Mesenchymal stem cell (in vitro differentiated cells and primary cell): ENCODE measurements around the gene TDRD1.
A peak's percentile ranks its signal among the peaks of the same experiment; 100 is the strongest.
"Not testable (repeated sequence)": the region's sequence is repeated elsewhere in the genome, so short reads cannot be mapped to it uniquely, and the experiment has no call there.

ENCODE experiments used
- DNase-seq: peaks from one replicate; pipeline ENCODE4 v3.0.0-alpha.2; 2013
- H2AFZ ChIP-seq: one replicate; pipeline ENCODE4 v1.6.1; 2013; ENCODE audit warnings: low read depth, mild to moderate bottlenecking, control low read depth, inconsistent platforms, low read length, moderate library complexity
- H2AK5ac ChIP-seq: 2 replicates; pipeline ENCODE4 v1.6.1; 2013; ENCODE audit warnings: low read length, moderate library complexity, mild to moderate bottlenecking, inconsistent platforms; ENCODE audit not compliant: severe bottlenecking
- H2BK120ac ChIP-seq: one replicate; pipeline ENCODE4 v1.6.1; 2013; ENCODE audit warnings: low read depth, mild to moderate bottlenecking, inconsistent platforms, low read length, moderate library complexity
- H2BK12ac ChIP-seq, 2 experiments: one replicate each; pipeline ENCODE4 v1.6.1; 2013; ENCODE audit warnings: inconsistent platforms in 2 of 2, low read length in 2 of 2, mild to moderate bottlenecking in 2 of 2, moderate library complexity in 2 of 2, control low read depth in 1 of 2
- H2BK15ac ChIP-seq: one replicate; pipeline ENCODE4 v1.6.1; 2013; ENCODE audit warnings: mild to moderate bottlenecking, low read depth, inconsistent platforms; ENCODE audit not compliant: poor library complexity, severe bottlenecking
- H2BK5ac ChIP-seq: 2 replicates; pipeline ENCODE4 v1.6.1; 2013; ENCODE audit warnings: low read depth, mild to moderate bottlenecking, low read length, control low read depth, inconsistent platforms; ENCODE audit not compliant: poor library complexity, severe bottlenecking
- H3K14ac ChIP-seq, 2 experiments: one replicate each; pipeline ENCODE4 v1.6.1; 2013; ENCODE audit warnings: inconsistent platforms in 2 of 2, low read length in 2 of 2, control low read depth in 1 of 2, mild to moderate bottlenecking in 1 of 2, moderate library complexity in 1 of 2
- H3K18ac ChIP-seq, 2 experiments: one replicate each; pipeline ENCODE4 v1.6.1; 2013; ENCODE audit warnings: inconsistent platforms in 2 of 2, low read length in 2 of 2, control low read depth in 1 of 2, low read depth in 1 of 2, mild to moderate bottlenecking in 1 of 2
- H3K23ac ChIP-seq, 2 experiments: one replicate each; pipeline ENCODE4 v1.6.1; 2013; ENCODE audit warnings: inconsistent platforms in 2 of 2, low read length in 2 of 2, mild to moderate bottlenecking in 2 of 2, moderate library complexity in 2 of 2, control low read depth in 1 of 2
- H3K27ac ChIP-seq: 2 replicates; pipeline ENCODE4 v1.5.1; 2013; ENCODE audit warnings: mild to moderate bottlenecking, moderate library complexity, low read length, control low read depth, inconsistent platforms; ENCODE audit not compliant: poor library complexity, severe bottlenecking
- H3K27me3 ChIP-seq, 2 experiments: 2 replicates each; pipeline versions ENCODE4 v1.6.1 to v1.7.0; 2013; ENCODE audit warnings: low read length in 2 of 2, mild to moderate bottlenecking in 2 of 2, moderate library complexity in 2 of 2, control low read depth in 1 of 2, inconsistent platforms in 1 of 2; ENCODE audit not compliant: control insufficient read depth in 1 of 2, insufficient read depth in 1 of 2
- H3K36me3 ChIP-seq, 2 experiments: 2 replicates each; pipeline versions ENCODE4 v1.6.1 to v1.7.0; 2013; ENCODE audit warnings: low read length in 2 of 2, control low read depth in 1 of 2, inconsistent platforms in 1 of 2, low read depth in 1 of 2, mild to moderate bottlenecking in 1 of 2; ENCODE audit not compliant: insufficient read depth in 2 of 2, control insufficient read depth in 1 of 2
- H3K4ac ChIP-seq, 2 experiments: one replicate each; pipeline ENCODE4 v1.6.1; 2013; ENCODE audit warnings: inconsistent platforms in 2 of 2, low read length in 2 of 2, mild to moderate bottlenecking in 2 of 2, moderate library complexity in 2 of 2, control low read depth in 1 of 2, low read depth in 1 of 2
- H3K4me1 ChIP-seq: 2 replicates; pipeline ENCODE4 v1.6.1; 2013; ENCODE audit warnings: low read depth, low read length, control low read depth; ENCODE audit not compliant: control insufficient read depth, insufficient read depth
- H3K4me2 ChIP-seq: 2 replicates; pipeline ENCODE4 v1.6.1; 2013; ENCODE audit warnings: low read length, mild to moderate bottlenecking, inconsistent platforms; ENCODE audit not compliant: poor library complexity, severe bottlenecking
- H3K4me3 ChIP-seq, 2 experiments: 2 replicates each; pipeline versions ENCODE4 v1.5.1 to v1.7.0; 2013; ENCODE audit warnings: low read length in 2 of 2, mild to moderate bottlenecking in 2 of 2, control low read depth in 1 of 2, low read depth in 1 of 2; ENCODE audit not compliant: insufficient read depth in 1 of 2
- H3K79me1 ChIP-seq: replicated peaks from 2 replicates; pipeline ENCODE4 v1.6.1; 2013; ENCODE audit warnings: mild to moderate bottlenecking, control low read depth, low read length, inconsistent platforms; ENCODE audit not compliant: poor library complexity, severe bottlenecking
- H3K9ac ChIP-seq: 2 replicates; pipeline ENCODE4 v1.7.0; 2013; ENCODE audit warnings: mild to moderate bottlenecking, low read length, moderate library complexity
- H3K9me3 ChIP-seq: 2 replicates; pipeline ENCODE4 v1.7.0; 2013; ENCODE audit warnings: mild to moderate bottlenecking, low read length; ENCODE audit not compliant: control insufficient read depth
- H4K8ac ChIP-seq: one replicate; pipeline ENCODE4 v1.6.1; 2013; ENCODE audit warnings: inconsistent platforms, mild to moderate bottlenecking, low read length, moderate library complexity
- H4K91ac ChIP-seq: one replicate; pipeline ENCODE4 v1.6.1; 2013; ENCODE audit warnings: mild to moderate bottlenecking, low read length, inconsistent platforms
- WGBS: methylation state at CpG from one replicate; pipeline ENCODE4 v1.1.7; 2013; ENCODE audit warnings: mixed read lengths; 5-methylcytosine and 5-hydroxymethylcytosine counted together

TDRD1 gene

GRCh38 chr10:114140036-114140435 is 39.1 kb upstream of the TDRD1 start:
- no peak overlapping the region for H2AFZ ChIP-seq
- no peak overlapping the region for H3K18ac ChIP-seq
- no peak overlapping the region for H3K27ac ChIP-seq
- H3K9me3 ChIP-seq: no peaks in the 10 kb centered on the region
- no peak overlapping the region for H2BK15ac ChIP-seq
- no peak overlapping the region for H2BK12ac ChIP-seq
- H4K8ac ChIP-seq: no peak overlapping the region
- H3K4me1 ChIP-seq: no peaks in the 10 kb centered on the region
- no peaks in the 10 kb centered on the region for H3K27me3 ChIP-seq
- peaks cover 17 to 62% of the 10 kb centered on the region in 2 experiments for H3K36me3 ChIP-seq
- H2BK5ac ChIP-seq: no peak overlapping the region
- H2BK120ac ChIP-seq: no peak overlapping the region
- no peak overlapping the region for H3K4me3 ChIP-seq
- no peak overlapping the region for H2AK5ac ChIP-seq
- peaks cover 2% of the 10 kb centered on the region for H3K79me1 ChIP-seq
- no peak overlapping the region for H3K23ac ChIP-seq
- H3K9ac ChIP-seq: no peak overlapping the region
- H3K4me2 ChIP-seq: no peak overlapping the region
- no peak overlapping the region for H3K14ac ChIP-seq
- DNase-seq: no peak
- 54% methylated on average over 1 of the region's 1 CpG for WGBS
- H4K91ac ChIP-seq: no peak overlapping the region
- H3K4ac ChIP-seq: no peak overlapping the region

GRCh38 chr10:114140827-114141226 is 38.3 kb upstream of the TDRD1 start:
- H3K4me1 ChIP-seq, H2AFZ ChIP-seq, H2AK5ac ChIP-seq, H3K14ac ChIP-seq, H3K27me3 ChIP-seq, H3K18ac ChIP-seq, H2BK15ac ChIP-seq, H3K4me3 ChIP-seq, H2BK5ac ChIP-seq, H2BK120ac ChIP-seq, H3K4me2 ChIP-seq, H3K27ac ChIP-seq, H4K91ac ChIP-seq, H3K23ac ChIP-seq, H3K9ac ChIP-seq, H2BK12ac ChIP-seq, H3K9me3 ChIP-seq, H3K4ac ChIP-seq, DNase-seq, H3K79me1 ChIP-seq, H4K8ac ChIP-seq: not testable (repeated sequence)
- H3K36me3 ChIP-seq: peaks cover 17 to 55% of the 10 kb centered on the region in 2 experiments
- WGBS: 100% methylated on average over 2 of the region's 2 CpGs

GRCh38 chr10:114142018-114142417 is 37.1 kb upstream of the TDRD1 start:
- peak; percentile 21 for DNase-seq
- H3K36me3 ChIP-seq: peaks cover 14 to 44% of the 10 kb centered on the region in 2 experiments
- no peak overlapping the region for H2BK5ac ChIP-seq
- H3K14ac ChIP-seq: no peak overlapping the region
- H3K23ac ChIP-seq: no peak overlapping the region
- H3K4me2 ChIP-seq: no peak overlapping the region
- no peak overlapping the region for H2AK5ac ChIP-seq
- no peak overlapping the region for H4K91ac ChIP-seq
- no peak overlapping the region for H2BK15ac ChIP-seq
- peaks cover 2% of the 10 kb centered on the region for H3K79me1 ChIP-seq
- no peak overlapping the region for H4K8ac ChIP-seq
- H3K18ac ChIP-seq: no peak overlapping the region
- no peak overlapping the region for H2BK120ac ChIP-seq
- no peak overlapping the region for H3K27ac ChIP-seq
- no peaks in the 10 kb centered on the region for H3K27me3 ChIP-seq
- no peak overlapping the region for H2AFZ ChIP-seq
- no peak overlapping the region for H3K4ac ChIP-seq
- no peak overlapping the region for H2BK12ac ChIP-seq
- no peaks in the 10 kb centered on the region for H3K4me1 ChIP-seq
- H3K9me3 ChIP-seq: no peaks in the 10 kb centered on the region
- no peak overlapping the region for H3K9ac ChIP-seq
- WGBS: 59% methylated on average over 3 of the region's 3 CpGs
- H3K4me3 ChIP-seq: no peak overlapping the region

GRCh38 chr10:114143160-114143559 is 36.0 kb upstream of the TDRD1 start:
- Histone ChIP-seq H3K23ac (no peak overlapping the region), H4K8ac (no peak overlapping the region), H3K4me1 (no peaks in the 10 kb centered on the region), H2AK5ac (no peak overlapping the region), H3K4me2 (no peak overlapping the region), H2AFZ (no peak overlapping the region), H4K91ac (no peak overlapping the region), H3K27me3 (no peaks in the 10 kb centered on the region), H3K4ac (no peak overlapping the region), H3K9ac (no peak overlapping the region), H2BK15ac (no peak overlapping the region), H3K14ac (no peak overlapping the region), H3K27ac (no peak overlapping the region), H3K79me1 (peaks cover 8% of the 10 kb centered on the region), H2BK5ac (no peak overlapping the region), H3K18ac (no peak overlapping the region), H3K9me3 (no peaks in the 10 kb centered on the region), H2BK120ac (no peak overlapping the region), H3K36me3 (peaks cover 15 to 51% of the 10 kb centered on the region in 2 experiments), H3K4me3 (no peak overlapping the region), H2BK12ac (no peak overlapping the region)
- DNase-seq: no peak
- WGBS: 100% methylated on average over 1 of the region's 1 CpG
